Activated CD4-positive, CD25-positive, alpha-beta regulatory T cell treated with anti-CD3 and anti-CD28 coated beads, Interleukin-2, amount 50 U/mL, for 16 hours (primary cell): ENCODE data around the gene MYADML2.

ENCODE experiments used
- DNase-seq: peaks from one replicate; pipeline ENCODE4 v3.0.0-alpha.2; 2020; ENCODE audit warnings: low read depth, low spot score

The MYADML2 gene

DNA sequence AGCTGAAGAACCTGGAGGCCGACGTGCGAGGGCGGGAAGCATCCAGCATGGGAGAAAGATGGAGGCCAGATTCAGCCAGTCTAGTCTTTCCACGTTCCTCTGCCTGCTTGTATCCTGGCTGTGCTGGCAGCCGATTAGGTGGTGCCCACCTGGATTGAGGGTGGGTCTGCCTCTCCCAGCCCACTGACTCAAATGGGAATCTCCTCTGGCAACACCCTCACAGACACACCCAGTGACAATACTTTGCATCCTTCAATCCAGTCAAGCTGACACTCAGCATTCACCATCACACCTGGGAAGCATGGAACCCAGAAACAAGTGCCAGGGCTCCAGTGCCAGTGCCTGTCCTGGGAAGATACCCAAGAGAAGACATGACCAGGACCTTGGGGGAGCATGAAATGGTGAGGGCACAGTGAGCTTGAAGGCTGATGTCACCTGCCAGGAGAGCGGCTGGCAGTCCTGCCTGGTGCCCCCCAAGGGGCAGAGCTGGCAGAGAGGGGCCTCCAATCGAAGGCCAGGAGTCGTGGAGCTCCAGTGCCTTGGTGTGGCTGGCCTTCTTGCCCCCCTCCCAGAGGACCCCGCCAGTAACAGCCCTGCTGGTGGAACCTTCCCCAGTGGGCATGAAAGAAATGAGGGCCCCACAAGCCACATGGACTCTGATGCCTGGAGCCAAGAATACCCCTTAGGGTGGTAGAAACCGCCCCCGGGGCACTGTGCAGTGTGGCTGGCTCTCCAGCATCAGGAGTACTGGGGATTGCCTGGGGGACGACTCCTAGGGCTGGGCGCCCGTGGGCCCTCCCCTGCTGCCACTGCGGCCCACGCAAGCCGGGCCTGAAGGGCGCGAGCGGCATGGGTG, 45.6 kb downstream of the MYADML2 start:
- DNase-seq, result no peak

DNA sequence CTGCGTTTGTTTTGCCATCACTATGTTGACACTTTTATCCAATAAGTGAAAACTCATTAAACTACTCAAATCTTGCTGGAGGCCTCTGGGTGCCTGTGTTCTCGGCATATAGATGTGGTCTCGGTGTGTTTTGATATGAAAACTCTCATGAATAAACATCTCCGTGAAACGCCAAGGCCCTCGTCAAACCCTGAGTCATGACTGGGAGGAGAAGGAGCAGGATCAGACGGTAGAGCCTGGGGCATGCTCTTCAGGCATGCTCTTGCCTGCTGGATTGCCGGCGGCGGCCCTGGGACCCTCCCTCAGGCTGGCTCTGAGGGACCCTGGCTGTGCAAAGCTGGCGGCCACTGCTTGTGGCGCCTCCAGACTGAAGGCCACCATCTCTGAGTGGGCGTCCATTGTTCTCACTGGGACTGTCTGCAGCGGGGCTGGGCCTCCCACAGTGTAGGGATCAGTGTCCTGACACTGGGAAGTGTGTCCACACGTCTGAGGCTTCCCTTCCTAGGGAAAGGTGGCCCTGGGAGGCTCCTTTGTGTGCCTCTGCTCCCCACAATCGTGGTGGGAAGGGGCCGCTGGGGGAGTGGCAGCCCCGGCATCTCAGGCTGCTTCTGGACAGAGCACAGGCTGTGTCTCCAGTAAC, 46.7 kb downstream of the MYADML2 start:
- no peak for DNase-seq

DNA sequence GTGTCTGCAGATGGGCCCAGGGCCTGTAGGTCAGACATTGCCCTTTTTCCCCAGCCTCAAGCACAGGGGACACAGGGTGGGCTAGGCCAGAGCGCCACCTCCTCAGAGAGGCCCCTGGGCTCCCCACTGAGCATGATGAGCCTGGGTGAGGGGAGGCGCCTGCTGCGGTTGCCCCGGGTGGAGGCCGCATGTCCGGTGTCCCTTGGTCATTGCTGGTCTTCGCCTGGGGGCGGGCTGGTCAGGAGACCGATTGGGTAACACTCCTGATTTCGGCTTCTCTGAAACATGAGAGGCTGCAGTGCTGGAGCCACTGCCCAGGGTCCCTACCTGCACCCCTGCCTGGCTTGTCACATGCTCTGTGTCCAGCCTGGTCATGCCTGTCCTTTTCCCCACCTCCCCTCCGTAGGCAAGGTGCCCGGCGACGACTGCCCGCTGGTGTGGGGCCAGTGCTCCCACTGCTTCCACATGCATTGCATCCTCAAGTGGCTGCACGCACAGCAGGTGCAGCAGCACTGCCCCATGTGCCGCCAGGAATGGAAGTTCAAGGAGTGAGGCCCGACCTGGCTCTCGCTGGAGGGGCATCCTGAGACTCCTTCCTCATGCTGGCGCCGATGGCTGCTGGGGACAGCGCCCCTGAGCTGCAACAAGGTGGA, 47.4 kb downstream of the MYADML2 start:
- no peak for DNase-seq

DNA sequence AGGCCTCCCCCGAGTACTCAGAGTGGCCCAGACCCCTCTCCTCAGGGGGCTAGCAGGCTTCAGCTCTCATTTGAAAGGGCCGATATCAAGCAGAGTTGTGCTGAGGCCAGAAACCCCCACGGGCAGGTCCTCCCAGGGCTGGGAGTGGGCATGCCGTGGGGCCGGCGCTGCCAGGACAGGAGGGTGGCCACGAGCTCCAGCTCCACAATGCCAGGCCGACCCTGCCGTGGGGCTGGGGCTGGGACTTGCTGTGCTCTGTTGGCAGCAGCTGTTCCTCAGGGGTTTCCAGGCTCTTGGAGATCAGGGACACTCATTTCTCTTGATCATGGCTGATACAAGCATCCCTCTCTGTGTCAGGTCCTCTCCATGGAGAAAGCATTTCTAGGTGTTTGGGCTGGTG, 48.1 kb downstream of the MYADML2 start:
- DNase-seq, result no peak

DNA sequence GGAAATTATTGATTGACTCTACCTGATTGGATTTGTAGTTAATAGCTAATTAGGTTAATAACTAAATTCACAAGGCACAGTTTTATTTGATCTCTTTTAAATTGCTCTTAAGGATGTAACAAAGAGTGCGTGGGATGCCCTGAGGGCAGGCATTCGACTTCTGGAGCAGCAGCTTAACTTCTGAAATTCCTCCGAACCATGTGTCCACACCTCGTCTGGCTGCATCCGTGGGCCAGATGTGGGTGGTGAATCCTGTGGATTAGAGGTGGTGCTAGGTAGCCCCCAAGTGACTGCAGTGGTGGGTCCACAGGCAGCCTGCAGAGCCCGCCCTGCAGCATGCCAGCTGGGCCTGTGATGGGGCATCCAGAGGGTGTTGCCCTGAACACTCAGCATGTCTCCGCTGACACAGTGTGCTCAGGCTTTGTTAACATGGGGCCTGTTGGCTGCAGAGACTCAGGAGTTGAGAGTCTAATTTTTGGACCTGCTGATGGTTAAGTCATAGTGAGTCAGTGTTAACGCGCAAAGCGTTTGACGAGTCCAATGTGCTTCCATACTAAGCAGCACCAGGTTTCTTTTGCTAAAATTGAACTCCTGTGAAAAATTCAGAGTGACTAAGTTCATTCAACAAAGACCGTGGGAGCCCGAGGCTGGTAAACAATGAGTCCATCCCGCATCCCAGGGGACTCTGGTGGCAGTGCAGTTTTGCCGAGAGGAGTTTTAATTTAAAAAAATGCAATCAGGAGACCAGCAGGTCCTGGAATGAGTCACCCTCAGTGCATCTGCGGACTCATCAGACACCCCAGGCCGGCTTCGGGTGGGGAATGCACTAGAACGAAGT, 48.8 kb downstream of the MYADML2 start:
- no peak for DNase-seq

DNA sequence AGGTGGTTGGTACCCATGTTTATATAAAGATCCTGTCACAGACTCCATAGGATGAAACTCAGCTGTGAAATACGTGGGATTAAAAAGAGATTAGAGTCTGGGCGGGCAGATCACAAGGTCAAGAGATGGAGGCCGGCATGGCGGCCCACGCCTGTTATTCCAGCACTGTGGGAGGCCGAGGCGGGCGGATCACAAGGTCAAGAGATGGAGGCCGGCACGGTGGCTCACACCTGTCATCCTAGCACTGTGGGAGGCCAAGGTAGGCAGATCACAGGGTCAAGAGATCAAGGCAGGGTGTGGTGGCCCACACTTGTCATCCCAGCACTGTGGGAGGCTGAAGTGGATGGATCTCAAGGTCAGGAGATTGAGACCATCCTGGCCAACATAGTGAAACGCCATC, 51.6 kb downstream of the MYADML2 start:
- no peak for DNase-seq

DNA sequence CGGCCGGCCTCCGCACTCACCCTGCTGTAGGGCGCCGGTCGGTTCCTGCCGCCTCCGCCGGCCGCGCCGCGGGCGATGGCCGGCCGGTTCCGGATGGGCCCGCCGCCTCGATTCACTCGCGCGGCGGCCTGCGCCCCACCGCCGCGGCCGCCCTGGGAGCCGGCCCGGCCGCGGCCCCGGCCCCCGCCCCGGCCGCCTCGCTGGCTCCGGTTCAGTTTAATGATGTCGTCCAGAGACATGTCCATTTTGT, 55.8 kb downstream of the MYADML2 start:
- DNase-seq, result no peak

DNA sequence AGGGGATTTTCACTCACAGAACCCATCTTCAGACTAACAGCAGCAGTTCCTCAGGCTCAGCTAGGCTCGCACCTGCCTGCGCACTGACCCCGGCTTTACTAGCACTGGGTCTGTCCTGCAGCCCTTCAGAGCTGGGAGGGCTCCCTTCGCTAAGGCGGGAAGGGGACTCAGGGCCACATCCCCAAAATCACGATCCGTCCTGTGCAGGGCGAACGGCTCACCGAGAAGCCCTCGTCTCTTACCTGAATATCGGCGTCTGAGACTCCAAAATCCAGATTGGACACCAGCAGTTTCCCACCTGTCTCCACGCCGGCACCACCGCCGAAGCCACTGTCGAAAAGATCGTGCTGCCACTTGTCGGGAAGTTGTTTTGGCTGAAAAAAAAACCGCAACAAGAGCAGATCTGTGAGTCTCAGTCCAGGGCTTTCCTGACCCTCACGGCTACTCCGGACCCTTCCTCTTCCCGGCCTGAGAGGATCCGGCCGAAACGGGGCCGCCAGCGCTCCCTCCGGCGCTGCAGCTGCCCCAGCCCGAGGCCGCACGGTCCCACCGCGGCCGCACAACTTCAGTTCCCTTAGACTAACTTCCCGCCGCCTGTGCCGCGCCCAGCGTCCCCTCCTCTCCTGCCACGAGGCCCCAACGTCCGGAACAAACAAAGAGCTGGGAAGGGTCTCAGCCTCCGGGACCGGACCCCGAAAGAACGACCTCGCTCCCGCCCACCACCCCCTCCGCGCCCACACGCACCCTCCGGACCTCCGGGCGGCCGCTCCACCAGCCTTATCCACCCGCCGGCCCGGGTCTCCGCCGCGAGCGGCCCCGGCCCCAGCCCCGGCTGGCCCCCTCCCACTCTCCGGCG, 56.4 kb downstream of the MYADML2 start:
- no peak for DNase-seq
